Activated T-helper 1 cell treated with anti-CD3 and anti-CD28 coated beads, Interleukin-12 subunit alpha, Interleukin-12 subunit beta, Interleukin-2, Interleukin-4 antibody, amounts not matched to agents 30 ng/mL and 10 ng/mL and 1 ng/mL, durations not matched to agents 14 hours and 24 hours and 36 hours (primary cell): Measurements from ENCODE around the gene RCAN2. TPM values are rescaled to one million over a fixed set of nuclear protein-coding genes. Genes with fewer than 3 reads are reported as not detected.

Experiments used
- DNase-seq: peaks from one replicate; pipeline ENCODE4 v3.0.0; 2021; ENCODE audit warnings: low spot score
- H3K27ac Mint-ChIP-seq: one replicate; pipeline ENCODE4 v1.8.0; 2021; ENCODE audit warnings: mild to moderate bottlenecking, mixed read lengths
- H3K27me3 Mint-ChIP-seq: one replicate; pipeline ENCODE4 v1.8.0; 2022; ENCODE audit warnings: mild to moderate bottlenecking, moderate library complexity, mixed read lengths; ENCODE audit not compliant: insufficient read depth
- H3K36me3 Mint-ChIP-seq: one replicate; pipeline ENCODE4 v1.8.0; 2021; ENCODE audit warnings: low read depth, mixed read lengths
- H3K4me1 Mint-ChIP-seq: one replicate; pipeline ENCODE4 v1.8.0; 2021; ENCODE audit warnings: low read depth, mixed read lengths
- H3K4me3 Mint-ChIP-seq: one replicate; pipeline ENCODE4 v1.8.0; 2021; ENCODE audit warnings: mild to moderate bottlenecking, moderate library complexity, mixed read lengths
- H3K9me3 Mint-ChIP-seq: one replicate; pipeline ENCODE4 v1.8.0; 2021; ENCODE audit warnings: mixed read lengths
- intact Hi-C: fragments of 100-400 bp; cut with micrococcal nuclease; formaldehyde crosslinking; loops from one replicate; pipeline ENCODE4 v1.15.1; 2024
- total RNA-seq: library from RNA; stranded (reverse); gene quantifications from 2 replicates; pipeline ENCODE4 v1.2.3, GENCODE V29; 2022

The RCAN2 gene
- total RNA-seq, 1 donor from 2014 or later = 0.44 TPM

DNA sequence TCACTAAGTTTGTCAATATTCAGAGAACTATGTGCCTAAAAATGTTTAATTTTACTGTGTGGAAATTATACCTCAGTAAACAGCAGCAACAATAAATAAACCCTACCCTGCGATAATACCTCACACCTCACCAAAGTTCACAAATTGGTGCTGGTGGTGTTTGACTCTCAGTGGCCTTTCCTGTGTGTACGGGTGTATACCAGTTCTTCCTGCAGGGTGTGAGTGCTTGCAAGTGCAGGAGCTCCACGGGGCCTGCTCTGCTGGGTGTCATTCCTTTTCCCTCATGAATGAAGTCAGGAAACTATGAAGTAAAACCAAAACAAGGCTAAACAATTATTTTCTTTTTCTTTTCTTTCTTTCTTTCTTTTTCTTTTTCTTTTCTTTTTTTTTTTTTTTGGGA lies 316.3 kb downstream of the RCAN2 start:
- Mint-ChIP-seq H3K36me3 (no peaks in the 10 kb centered on the region), H3K4me3 (peak overlapping the region; percentile 23), H3K27me3 (peaks cover 81% of the 10 kb centered on the region), H3K4me1 (peaks cover 35% of the 10 kb centered on the region), H3K9me3 (no peaks in the 10 kb centered on the region), H3K27ac (peak overlapping the region; percentile 6)
- DNase-seq = no peak
- intact Hi-C loops = loop anchor here (1.0 to 10.0 kb wide), 8 partner anchors 45 to 1170 kb away; partner anchors contain the start of genes CYP39A1, ENPP4 and SLC25A27

DNA sequence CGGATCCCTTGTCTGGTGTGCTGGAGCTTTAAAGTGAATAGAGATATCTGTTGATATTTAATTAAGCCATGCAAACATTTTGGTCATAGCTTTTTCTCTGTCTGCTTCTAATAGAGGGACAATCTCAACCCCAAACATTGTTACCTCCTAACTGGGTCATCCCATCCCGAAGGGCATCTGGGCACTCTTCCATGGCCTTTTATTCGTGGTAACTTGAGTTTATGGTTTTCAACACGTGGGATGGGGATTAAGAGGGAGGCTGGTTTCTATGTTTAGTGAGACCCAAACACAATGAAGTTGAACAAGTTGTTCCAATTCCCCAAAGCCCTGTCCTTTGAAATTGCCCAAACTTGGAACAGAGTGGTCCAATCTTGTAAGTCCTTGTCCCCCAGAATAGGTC lies 319.1 kb downstream of the RCAN2 start:
- intact Hi-C loops = loop anchor here (10.0 kb wide), 2 partner anchors 747 to 1167 kb away; no protein-coding TSS in a partner anchor
- no peak for DNase-seq
- Mint-ChIP-seq H3K27me3 (peaks cover 72% of the 10 kb centered on the region), H3K9me3 (no peaks in the 10 kb centered on the region), H3K4me3 (no peak overlapping the region), H3K4me1 (peaks cover 37% of the 10 kb centered on the region), H3K27ac (no peak overlapping the region), H3K36me3 (no peaks in the 10 kb centered on the region)

Other genes starting within 250 kb of the RCAN2 start
- gene CYP39A1, start 161.4 kb upstream of the RCAN2 start, total RNA-seq = not detected in 2 replicates
- not detected in 2 replicates for gene SLC25A27, start 161.5 kb upstream of the RCAN2 start, total RNA-seq
- not detected in 2 replicates for gene TDRD6, start 196.4 kb upstream of the RCAN2 start, total RNA-seq
- gene PLA2G7, start 243.9 kb upstream of the RCAN2 start, total RNA-seq = not detected in 2 replicates